Neural progenitor cell (in vitro differentiated cells): ENCODE measurements around the gene GAS2. TPM values are rescaled to one million over a fixed set of nuclear protein-coding genes. Genes with fewer than 3 reads are reported as not detected.

Experiments
- DNase-seq: peaks from one replicate; pipeline ENCODE4 v3.0.0-alpha.2; 2016; ENCODE audit warnings: low spot score
- H2AFZ ChIP-seq: fragments of 200-600 bp; sonication (generic); replicated peaks from 2 replicates; pipeline ENCODE4 v1.6.1; 2016; ENCODE audit warnings: antibody characterized with exemption
- H3F3A ChIP-seq: fragments of 200-600 bp; sonication (generic); 2 replicates; pipeline ENCODE4 v1.6.1; 2016; ENCODE audit warnings: antibody characterized with exemption, low read depth
- H3K27ac ChIP-seq: fragments of 200-600 bp; sonication (generic); 2 replicates; pipeline ENCODE4 v1.5.1; 2016; ENCODE audit warnings: mild to moderate bottlenecking
- H3K27me3 ChIP-seq: fragments of 200-600 bp; sonication (generic); 2 replicates; pipeline ENCODE4 v1.6.1; 2016; ENCODE audit warnings: mild to moderate bottlenecking, moderate library complexity
- H3K36me3 ChIP-seq: fragments of 200-600 bp; sonication (generic); 2 replicates; pipeline ENCODE4 v1.5.1; 2016
- H3K4me1 ChIP-seq: fragments of 200-600 bp; sonication (generic); 2 replicates; pipeline ENCODE4 v1.6.1; 2016; ENCODE audit warnings: mixed run types
- H3K4me2 ChIP-seq: fragments of 200-600 bp; sonication (generic); 2 replicates; pipeline ENCODE4 v1.6.1; 2016
- H3K4me3 ChIP-seq: fragments of 200-600 bp; sonication (generic); 2 replicates; pipeline ENCODE4 v1.5.1; 2016
- H3K79me2 ChIP-seq: fragments of 200-600 bp; sonication (generic); 2 replicates; pipeline ENCODE4 v1.6.1; 2016; ENCODE audit warnings: low read depth
- H3K9ac ChIP-seq: fragments of 200-600 bp; sonication (generic); 2 replicates; pipeline ENCODE4 v1.6.1; 2016
- H3K9me3 ChIP-seq: fragments of 200-600 bp; sonication (generic); 2 replicates; pipeline ENCODE4 v1.5.1; 2016; ENCODE audit warnings: low read depth
- H4K20me1 ChIP-seq: fragments of 200-600 bp; sonication (generic); 2 replicates; pipeline ENCODE4 v1.6.1; 2016; ENCODE audit warnings: low read depth
- H3K27ac Mint-ChIP-seq: 3 replicates; pipeline ENCODE4 v1.8.0; 2021; ENCODE audit warnings: mixed read lengths
- H3K27me3 Mint-ChIP-seq: 2 replicates; pipeline ENCODE4 v1.8.0; 2022; ENCODE audit warnings: low read depth, mild to moderate bottlenecking, inconsistent platforms, moderate library complexity, mixed read lengths; ENCODE audit not compliant: insufficient read depth
- H3K36me3 Mint-ChIP-seq: 3 replicates; pipeline ENCODE4 v1.8.0; 2021; ENCODE audit warnings: mixed read lengths
- H3K4me1 Mint-ChIP-seq: 3 replicates; pipeline ENCODE4 v1.8.0; 2021; ENCODE audit warnings: mixed read lengths
- H3K4me3 Mint-ChIP-seq: 3 replicates; pipeline ENCODE4 v1.8.0; 2021; ENCODE audit warnings: mild to moderate bottlenecking, moderate library complexity, mixed read lengths
- H3K9me3 Mint-ChIP-seq: 3 replicates; pipeline ENCODE4 v1.8.0; 2020; ENCODE audit warnings: mixed read lengths
- EZH2 ChIP-seq: fragments of 200-600 bp; sonication (generic); IDR thresholded peaks from 2 replicates; pipeline ENCODE4 v1.6.1; 2017; ENCODE audit warnings: antibody characterized with exemption, mild to moderate bottlenecking, moderate library complexity
- EZH2phosphoT487 ChIP-seq: fragments of 200-600 bp; sonication (generic); IDR thresholded peaks from 2 replicates; pipeline ENCODE4 v1.6.1; 2017; ENCODE audit warnings: antibody characterized with exemption
- total RNA-seq: library from RNA; depleted of rRNA; stranded (reverse); fragments of >200 nt; gene quantifications from 2 replicates; pipeline ENCODE4 v1.2.3, GENCODE V29; 2015; ENCODE audit warnings: low replicate concordance
- TF ChIP-seq, protein P1 (sequence below): fragments of 200-600 bp; sonication (generic); IDR thresholded peaks from 2 replicates; pipeline ENCODE4 v1.5.1; 2017; ENCODE audit warnings: antibody characterized with exemption, mild to moderate bottlenecking

GAS2 gene
- total RNA-seq, 1 donor from 2014 or later = 6.4 TPM

DNA sequence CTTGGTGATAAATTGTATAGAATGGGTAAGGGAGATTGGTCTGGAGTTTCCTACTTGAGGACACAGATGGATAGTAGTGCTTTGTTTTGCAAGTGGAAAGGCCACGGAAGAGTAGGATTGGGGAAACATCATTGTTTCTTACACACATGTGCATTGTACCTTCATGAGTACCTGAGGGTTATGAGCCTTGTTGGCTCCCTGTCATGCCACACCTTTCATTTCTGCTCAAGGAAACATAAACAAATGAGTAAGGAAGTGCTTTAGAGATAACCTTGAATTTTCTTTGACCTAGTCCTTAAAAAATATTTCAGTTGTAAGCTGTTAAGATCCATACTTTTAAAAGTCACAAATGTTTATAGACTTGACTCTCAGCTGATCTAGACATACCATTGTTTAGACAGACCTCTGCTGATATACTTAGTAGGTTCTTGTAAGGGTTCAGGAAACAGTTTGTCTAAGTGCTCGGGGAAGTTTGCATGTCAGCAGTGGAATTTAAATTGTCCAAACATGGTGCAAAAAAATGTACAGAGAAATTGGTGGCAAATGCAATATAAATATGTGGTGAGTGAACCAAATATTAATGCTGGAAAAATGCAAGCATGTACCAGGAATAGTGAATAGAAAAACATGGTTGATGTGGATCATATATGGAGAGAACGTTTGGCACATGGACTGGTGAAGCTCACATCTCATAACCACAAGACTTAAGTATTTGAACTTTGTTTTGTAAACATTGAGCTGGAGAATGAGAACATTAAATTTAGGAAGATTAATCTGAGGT is 40.9 kb downstream of the GAS2 start:
- Mint-ChIP-seq H3K4me1 (peaks cover 19% of the 10 kb centered on the region), H3K4me3 (no peak overlapping the region), H3K36me3 (no peaks in the 10 kb centered on the region), H3K27me3 (no peaks in the 10 kb centered on the region), H3K9me3 (no peaks in the 10 kb centered on the region), H3K27ac (peak overlapping the region; percentile 21)
- Histone ChIP-seq H3K27me3 (no peaks in the 10 kb centered on the region), H3K27ac (no peak overlapping the region), H3K4me2 (no peak overlapping the region), H4K20me1 (no peaks in the 10 kb centered on the region), H3K79me2 (no peaks in the 10 kb centered on the region), H3K9ac (no peak overlapping the region), H3K36me3 (no peaks in the 10 kb centered on the region), H3K9me3 (no peaks in the 10 kb centered on the region), H3K4me3 (no peak overlapping the region), H3K4me1 (no peaks in the 10 kb centered on the region), H2AFZ (no peak overlapping the region), H3F3A (no peaks in the 10 kb centered on the region)
- DNase-seq = no peak
- TF ChIP-seq EZH2 = no peak
- TF ChIP-seq, protein P1, sequence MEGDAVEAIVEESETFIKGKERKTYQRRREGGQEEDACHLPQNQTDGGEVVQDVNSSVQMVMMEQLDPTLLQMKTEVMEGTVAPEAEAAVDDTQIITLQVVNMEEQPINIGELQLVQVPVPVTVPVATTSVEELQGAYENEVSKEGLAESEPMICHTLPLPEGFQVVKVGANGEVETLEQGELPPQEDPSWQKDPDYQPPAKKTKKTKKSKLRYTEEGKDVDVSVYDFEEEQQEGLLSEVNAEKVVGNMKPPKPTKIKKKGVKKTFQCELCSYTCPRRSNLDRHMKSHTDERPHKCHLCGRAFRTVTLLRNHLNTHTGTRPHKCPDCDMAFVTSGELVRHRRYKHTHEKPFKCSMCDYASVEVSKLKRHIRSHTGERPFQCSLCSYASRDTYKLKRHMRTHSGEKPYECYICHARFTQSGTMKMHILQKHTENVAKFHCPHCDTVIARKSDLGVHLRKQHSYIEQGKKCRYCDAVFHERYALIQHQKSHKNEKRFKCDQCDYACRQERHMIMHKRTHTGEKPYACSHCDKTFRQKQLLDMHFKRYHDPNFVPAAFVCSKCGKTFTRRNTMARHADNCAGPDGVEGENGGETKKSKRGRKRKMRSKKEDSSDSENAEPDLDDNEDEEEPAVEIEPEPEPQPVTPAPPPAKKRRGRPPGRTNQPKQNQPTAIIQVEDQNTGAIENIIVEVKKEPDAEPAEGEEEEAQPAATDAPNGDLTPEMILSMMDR = no peak
- TF ChIP-seq EZH2phosphoT487 = no peak

DNA sequence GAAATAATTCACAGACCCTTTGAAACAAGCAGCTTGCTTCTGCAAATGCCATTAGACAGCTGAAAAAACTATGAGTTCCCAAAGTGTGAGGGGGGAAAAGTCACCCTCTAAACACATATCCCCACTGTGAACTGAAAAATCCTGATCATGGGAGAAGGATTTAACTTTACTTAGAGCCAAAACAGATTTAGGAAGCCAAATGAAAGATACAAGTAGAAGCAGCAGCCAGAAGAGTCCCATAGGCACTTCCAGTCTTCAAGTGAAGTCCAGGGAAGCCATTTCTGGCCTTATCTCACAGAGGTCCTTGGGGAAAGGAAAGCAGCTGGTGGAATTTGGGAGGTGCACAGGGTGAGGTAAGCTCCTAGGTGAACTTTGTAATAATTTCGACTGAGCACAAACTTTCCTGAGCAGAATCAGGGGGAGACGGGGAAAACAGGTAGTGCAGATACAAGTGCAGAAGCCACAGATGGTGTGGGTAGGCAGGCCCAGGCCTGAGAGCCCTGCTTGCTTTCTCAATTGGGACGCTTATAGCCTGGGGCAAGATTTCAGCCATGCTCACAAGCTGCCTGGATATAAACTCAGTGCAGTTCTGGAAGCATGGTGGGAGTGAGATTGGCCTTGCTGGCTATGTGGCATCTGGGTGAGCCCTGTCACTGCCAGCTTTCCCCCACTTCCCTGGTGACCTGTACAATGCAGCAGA is 44.8 kb downstream of the GAS2 start:
- Histone ChIP-seq H4K20me1 (no peaks in the 10 kb centered on the region), H3K79me2 (no peaks in the 10 kb centered on the region), H3K9ac (no peak overlapping the region), H2AFZ (no peak overlapping the region), H3K9me3 (no peaks in the 10 kb centered on the region), H3K4me3 (no peak overlapping the region), H3F3A (no peaks in the 10 kb centered on the region), H3K4me2 (no peak overlapping the region), H3K36me3 (no peaks in the 10 kb centered on the region), H3K27me3 (no peaks in the 10 kb centered on the region), H3K27ac (no peak overlapping the region), H3K4me1 (no peaks in the 10 kb centered on the region)
- no peaks in the 10 kb centered on the region for H3K27me3 Mint-ChIP-seq
- no peak overlapping the region for H3K4me3 Mint-ChIP-seq
- TF ChIP-seq, protein P1 = no peak
- no peak for TF ChIP-seq EZH2phosphoT487
- TF ChIP-seq EZH2 = no peak
- peaks cover 3% of the 10 kb centered on the region for H3K4me1 Mint-ChIP-seq
- no peak for DNase-seq
- peak overlapping the region; percentile 74 for H3K27ac Mint-ChIP-seq
- H3K36me3 Mint-ChIP-seq = no peaks in the 10 kb centered on the region
- peaks cover 2% of the 10 kb centered on the region for H3K9me3 Mint-ChIP-seq

DNA sequence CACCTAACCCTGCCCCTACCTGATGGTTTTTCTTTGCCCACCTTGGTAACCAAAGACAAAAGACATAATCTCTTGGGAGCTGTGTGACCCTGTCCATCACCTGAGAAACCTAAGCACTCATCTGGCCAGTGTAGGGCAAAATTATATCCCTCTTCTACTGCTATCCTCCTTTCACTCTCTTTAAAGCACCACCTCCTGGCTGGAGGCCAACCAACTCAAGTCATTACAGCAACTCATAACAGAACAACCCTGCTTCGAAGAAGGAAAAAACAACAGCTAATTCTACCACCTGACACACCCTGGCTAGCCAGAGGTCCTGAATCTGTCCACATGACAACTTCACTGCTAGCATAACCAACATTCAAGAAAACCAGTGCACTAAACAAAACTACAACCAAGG is 45.5 kb downstream of the GAS2 start:
- H3K36me3 Mint-ChIP-seq = no peaks in the 10 kb centered on the region

More for the DNA sequence above, 45.5 kb downstream of the GAS2 start:
- no peaks in the 10 kb centered on the region for H3K79me2 ChIP-seq
- Mint-ChIP-seq H3K4me3 (no peak overlapping the region), H3K27ac (no peak overlapping the region), H3K4me1 (peaks cover 3% of the 10 kb centered on the region), H3K27me3 (no peaks in the 10 kb centered on the region), H3K9me3 (peaks cover 2% of the 10 kb centered on the region)
- H3K27ac ChIP-seq = no peak overlapping the region
- no peak overlapping the region for H3K4me2 ChIP-seq
- H3F3A ChIP-seq = no peaks in the 10 kb centered on the region
- H3K9ac ChIP-seq = no peak overlapping the region
- H3K36me3 ChIP-seq = no peaks in the 10 kb centered on the region
- H4K20me1 ChIP-seq = no peaks in the 10 kb centered on the region
- H3K27me3 ChIP-seq = no peaks in the 10 kb centered on the region
- no peak for TF ChIP-seq EZH2phosphoT487
- TF ChIP-seq EZH2 = no peak
- TF ChIP-seq, protein P1 = no peak
- no peak for DNase-seq
- H3K4me3 ChIP-seq = no peak overlapping the region
- H3K4me1 ChIP-seq = no peaks in the 10 kb centered on the region
- no peaks in the 10 kb centered on the region for H3K9me3 ChIP-seq
- H2AFZ ChIP-seq = no peak overlapping the region
